Fibroblast of mammary gland (primary cell): ENCODE measurements around the gene CD33.
"Not testable (repeated sequence)": the region's sequence is repeated elsewhere in the genome, so short reads cannot be mapped to it uniquely, and the experiment has no call there.

Source experiments
- DNase-seq: peaks from one replicate; pipeline ENCODE4 v3.0.0-alpha.2; 2010; ENCODE audit warnings: low read depth
- H3K4me3 ChIP-seq: 2 replicates; pipeline ENCODE4 v1.5.1; 2011; ENCODE audit warnings: low read depth, mild to moderate bottlenecking, low read length, moderate library complexity; ENCODE audit not compliant: control insufficient read depth
- TF ChIP-seq, protein P1 (sequence below): conservative IDR thresholded peaks from 2 replicates; pipeline ENCODE4 v1.5.1; 2011; ENCODE audit warnings: low read depth, low read length, inconsistent platforms; ENCODE audit not compliant: control insufficient read depth, insufficient read depth

Gene CD33

DNA sequence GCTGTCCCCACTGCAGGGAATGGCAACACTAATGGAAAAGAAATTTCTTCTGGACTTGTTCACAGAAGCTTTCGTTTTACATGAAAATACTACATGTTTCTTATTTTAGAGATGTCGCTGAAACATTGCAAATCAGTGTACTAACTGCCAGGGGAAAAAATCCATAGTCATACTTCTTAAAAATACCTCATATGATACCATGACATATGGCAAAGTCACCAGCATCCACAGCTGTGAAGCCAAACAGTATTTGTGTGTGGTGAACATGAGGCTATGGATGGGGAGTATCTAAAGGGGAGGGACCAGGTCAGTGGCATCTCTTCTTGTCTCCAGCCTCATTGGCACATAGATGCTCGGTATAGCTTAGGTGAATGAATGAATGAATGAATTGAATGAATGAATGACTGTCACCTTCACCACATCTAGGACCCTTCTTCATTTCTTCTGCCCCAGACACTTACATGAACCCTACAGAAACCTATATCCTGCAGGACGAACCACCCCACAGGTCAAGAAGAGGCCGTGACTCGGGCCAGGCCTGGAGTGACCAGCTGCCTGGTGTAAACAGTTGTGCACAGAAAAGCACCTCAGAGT, 14.6 kb upstream of the CD33 start:
- TF ChIP-seq, protein P1, sequence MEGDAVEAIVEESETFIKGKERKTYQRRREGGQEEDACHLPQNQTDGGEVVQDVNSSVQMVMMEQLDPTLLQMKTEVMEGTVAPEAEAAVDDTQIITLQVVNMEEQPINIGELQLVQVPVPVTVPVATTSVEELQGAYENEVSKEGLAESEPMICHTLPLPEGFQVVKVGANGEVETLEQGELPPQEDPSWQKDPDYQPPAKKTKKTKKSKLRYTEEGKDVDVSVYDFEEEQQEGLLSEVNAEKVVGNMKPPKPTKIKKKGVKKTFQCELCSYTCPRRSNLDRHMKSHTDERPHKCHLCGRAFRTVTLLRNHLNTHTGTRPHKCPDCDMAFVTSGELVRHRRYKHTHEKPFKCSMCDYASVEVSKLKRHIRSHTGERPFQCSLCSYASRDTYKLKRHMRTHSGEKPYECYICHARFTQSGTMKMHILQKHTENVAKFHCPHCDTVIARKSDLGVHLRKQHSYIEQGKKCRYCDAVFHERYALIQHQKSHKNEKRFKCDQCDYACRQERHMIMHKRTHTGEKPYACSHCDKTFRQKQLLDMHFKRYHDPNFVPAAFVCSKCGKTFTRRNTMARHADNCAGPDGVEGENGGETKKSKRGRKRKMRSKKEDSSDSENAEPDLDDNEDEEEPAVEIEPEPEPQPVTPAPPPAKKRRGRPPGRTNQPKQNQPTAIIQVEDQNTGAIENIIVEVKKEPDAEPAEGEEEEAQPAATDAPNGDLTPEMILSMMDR, result no peak
- H3K4me3 ChIP-seq, result no peak overlapping the region
- DNase-seq, result no peak

DNA sequence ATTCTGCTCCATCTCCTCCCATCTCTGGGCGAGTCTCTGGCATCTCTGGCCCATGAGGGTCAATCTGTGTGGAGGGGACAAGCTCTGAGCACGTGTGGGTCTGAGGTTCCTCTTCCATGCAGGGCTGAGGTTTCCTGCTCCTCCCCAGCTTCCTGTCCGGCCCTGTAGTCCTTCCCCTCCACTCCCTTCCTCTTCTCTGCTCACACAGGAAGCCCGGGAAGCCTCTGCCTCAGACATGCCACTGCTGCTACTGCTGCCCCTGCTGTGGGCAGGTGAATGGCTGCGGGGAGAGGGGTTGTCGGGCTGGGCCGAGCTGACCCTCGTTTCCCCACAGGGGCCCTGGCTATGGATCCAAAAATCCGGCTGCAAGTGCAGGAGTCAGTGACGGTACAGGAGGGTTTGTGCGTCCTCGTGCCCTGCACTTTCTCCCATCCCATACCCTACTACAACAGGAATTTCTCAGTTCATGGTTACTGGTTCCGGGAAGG, 14.0 kb upstream of the CD33 start:
- H3K4me3 ChIP-seq, result not testable (repeated sequence)

GRCh38 chr19:51211833-51212232, 13.0 kb upstream of the CD33 start:
- DNase-seq, result no peak
- TF ChIP-seq, protein P1, result no peak
- H3K4me3 ChIP-seq, result no peak overlapping the region

More for the DNA sequence above, 14.0 kb upstream of the CD33 start:
- not testable (repeated sequence) for DNase-seq

DNA sequence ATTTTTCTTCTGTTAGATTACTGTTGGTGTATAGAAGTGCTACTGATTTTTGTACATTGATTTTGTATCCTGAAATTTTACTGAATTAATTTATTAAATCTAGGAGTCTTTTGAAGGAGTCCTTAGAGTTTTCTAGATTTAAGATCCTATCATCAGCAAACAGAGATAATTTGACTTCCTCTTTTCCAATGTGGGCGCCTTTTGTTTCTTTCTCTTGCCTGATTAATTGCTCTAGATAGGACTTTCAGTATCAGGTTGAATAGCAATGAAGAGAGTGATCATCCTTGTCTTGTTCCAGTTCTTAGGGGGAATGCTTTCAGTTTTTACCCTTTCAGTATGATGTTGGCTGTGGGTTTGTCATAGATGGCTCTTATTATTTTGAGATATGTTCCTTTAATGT, 5.6 kb upstream of the CD33 start:
- H3K4me3 ChIP-seq, result no peak overlapping the region
- DNase-seq, result no peak
- TF ChIP-seq, protein P1, result no peak

GRCh38 chr19:51219971-51220370, 4.9 kb upstream of the CD33 start:
- DNase-seq, result no peak
- TF ChIP-seq, protein P1, result no peak
- H3K4me3 ChIP-seq, result no peak overlapping the region

- H3K4me3 ChIP-seq, result no peak overlapping the region
- no peak for DNase-seq
- TF ChIP-seq, protein P1, result no peak
Observed at GRCh38 chr19:51220996-51221395, 3.9 kb upstream of the CD33 start.

DNA sequence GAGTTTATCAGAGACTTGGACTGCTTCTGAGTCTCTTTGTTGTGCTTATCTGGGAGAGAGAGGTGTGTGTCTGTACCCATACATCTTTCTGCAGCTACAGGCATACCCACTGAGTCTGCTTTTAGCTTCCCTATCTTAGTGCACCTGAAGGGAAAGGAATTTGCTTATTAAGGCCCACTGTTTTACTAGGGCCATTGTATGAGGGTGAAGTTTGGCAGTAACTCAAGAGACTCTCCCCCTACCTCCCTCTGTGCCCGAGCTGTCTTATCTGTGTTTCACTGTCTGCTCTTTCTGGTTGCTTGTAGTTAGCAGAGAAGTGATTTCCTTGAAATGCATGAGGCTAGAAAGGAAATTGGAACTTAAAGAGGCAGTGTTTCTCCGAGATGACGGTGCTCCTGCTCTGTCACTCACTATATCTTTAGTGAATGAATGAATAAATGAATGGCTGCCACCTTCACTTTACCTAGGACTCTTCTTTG, 678 bp upstream of the CD33 start:
- no peak for DNase-seq
- TF ChIP-seq, protein P1, result no peak
- no peak overlapping the region for H3K4me3 ChIP-seq
